Testis (tissue), 3 donors: ENCODE results near the gene ABCA3. TPM values are rescaled to one million over a fixed set of nuclear protein-coding genes. Genes with fewer than 3 reads are reported as not detected.
"Not testable (repeated sequence)": the region's sequence is repeated elsewhere in the genome, so short reads cannot be mapped to it uniquely, and the experiment has no call there.

Experiments used
- DNase-seq: peaks from one replicate; pipeline ENCODE4 v3.0.0-alpha.2; 2019
- H3K27ac ChIP-seq, 2 donors: fragments of 200-600 bp; sonication (generic); one replicate each; pipeline ENCODE4 v1.5.1; 2019
- H3K27me3 ChIP-seq: fragments of 200-600 bp; sonication (generic); one replicate; pipeline ENCODE4 v1.5.1; 2019
- H3K36me3 ChIP-seq: fragments of 200-600 bp; sonication (generic); one replicate; pipeline ENCODE4 v1.5.1; 2017; ENCODE audit warnings: low read depth; ENCODE audit errors: missing control alignments
- H3K4me1 ChIP-seq: fragments of 200-600 bp; sonication (generic); one replicate; pipeline ENCODE4 v1.5.1; 2019
- H3K4me3 ChIP-seq, 2 donors: fragments of 200-600 bp; sonication (generic); one replicate each; pipeline ENCODE4 v1.5.1; 2017 to 2019
- H3K9me3 ChIP-seq: fragments of 200-600 bp; sonication (generic); one replicate; pipeline ENCODE4 v1.5.1; 2017
- CTCF ChIP-seq, 3 experiments: fragments of 450-650 bp in 2 of 3; fragments of 200-600 bp in 1 of 3; sonication (generic) in 1 of 3; IDR thresholded peaks; one replicate each; pipeline ENCODE4 v1.5.1; 2016 to 2019; ENCODE audit warnings: antibody characterized with exemption in 3 of 3, mild to moderate bottlenecking in 2 of 3, moderate library complexity in 1 of 3
- POLR2A ChIP-seq: fragments of 450-650 bp; IDR thresholded peaks from one replicate; pipeline ENCODE4 v1.6.1; 2017; ENCODE audit warnings: antibody characterized with exemption, mild to moderate bottlenecking, moderate library complexity
- WGBS, 2 donors: methylation state at CpG; one replicate each; pipeline ENCODE4 v1.1.5; 2018; 5-methylcytosine and 5-hydroxymethylcytosine counted together
- intact Hi-C: fragments of 100-400 bp; cut with DNase I; formaldehyde crosslinking; loops from one replicate; pipeline ENCODE4 v1.15.1; 2023; ENCODE audit warnings: low total_unique reads
- polyA plus RNA-seq: library from polyadenylated mRNA; stranded (reverse); fragments of 350-450 nt; fragmentation: Illumina TruSeq; extraction: RNeasy Lipid Tissue Mini Kit (QIAGEN cat#74804); gene quantifications from one replicate; pipeline ENCODE4 v1.2.3, GENCODE V29; 2014; ENCODE audit warnings: low read depth, low replicate concordance; ENCODE audit not compliant: insufficient read depth
- total RNA-seq, 2 donors: library from RNA; depleted of rRNA; stranded (reverse); fragments of >200 nt; gene quantifications; one replicate each; pipeline ENCODE4 v1.2.3, GENCODE V29; 2016

ABCA3 gene
- total and polyA plus RNA-seq, 3 donors from 2014 or later: 24.5 to 38.1 (median 35.1) TPM

GRCh38 chr16:2271848-2272461 lies 68.6 kb downstream of the ABCA3 start:
- DNase-seq: no peak
- Histone ChIP-seq H3K4me1 (peaks cover 10% of the 10 kb centered on the region), H3K36me3 (no peaks in the 10 kb centered on the region), H3K4me3 (no peak overlapping the region), H3K27me3 (no peaks in the 10 kb centered on the region), H3K27ac (no peak overlapping the region), H3K9me3 (no peaks in the 10 kb centered on the region)
- TF ChIP-seq CTCF (IDR thresholded peaks at IDR 0.05) (no peak), POLR2A (no peak)
- intact Hi-C loops: no loop called here
- 82 to 100% methylated on average over 3 to 8 of the region's 14 CpGs for WGBS, 2 donors

- Histone ChIP-seq H3K9me3 (no peaks in the 10 kb centered on the region), H3K27me3 (no peaks in the 10 kb centered on the region), H3K27ac (no peak overlapping the region), H3K4me3 (no peak overlapping the region), H3K36me3 (no peaks in the 10 kb centered on the region), H3K4me1 (peaks cover 10% of the 10 kb centered on the region)
- 82 to 87% methylated on average over 13 to 15 of the region's 15 CpGs for WGBS, 2 donors
- intact Hi-C loops: no loop called here
- DNase-seq: no peak
- TF ChIP-seq CTCF (IDR thresholded peaks at IDR 0.05): no peak
- TF ChIP-seq POLR2A: no peak
These were observed 69.7 kb downstream of the ABCA3 start for GRCh38 chr16:2270588-2271470.

GRCh38 chr16:2270070-2270462 lies 70.5 kb downstream of the ABCA3 start:
- no peak overlapping the region for H3K27ac ChIP-seq
- H3K27me3 ChIP-seq: no peaks in the 10 kb centered on the region
- no peak for DNase-seq
- 82 to 87% methylated on average over 7 to 9 of the region's 9 CpGs for WGBS, 2 donors
- no peaks in the 10 kb centered on the region for H3K36me3 ChIP-seq
- peaks cover 10% of the 10 kb centered on the region for H3K4me1 ChIP-seq
- intact Hi-C loops: no loop called here
- no peaks in the 10 kb centered on the region for H3K9me3 ChIP-seq
- no peak for TF ChIP-seq CTCF (IDR thresholded peaks at IDR 0.05)
- no peak for TF ChIP-seq POLR2A
- H3K4me3 ChIP-seq: no peak overlapping the region

GRCh38 chr16:2267913-2268666 lies 72.4 kb downstream of the ABCA3 start, which contains the start of gene RNPS1:
Gene RNPS1, minus strand, starts transcription at chr16:2268126. Its CDS starts 3,483 bp downstream, at chr16:2264643.
- Histone ChIP-seq H3K27me3 (no peaks in the 10 kb centered on the region), H3K4me3 (peak within 1 kb of the TSS; percentile 67 to 85), H3K36me3 (no peaks in the 10 kb centered on the region), H3K4me1 (peaks cover 10% of the 10 kb centered on the region), H3K9me3 (no peaks in the 10 kb centered on the region), H3K27ac (peak within 1 kb of the TSS; percentile 84 to 95)
- WGBS, 2 donors: 1% methylated on average over 88 of the region's 88 CpGs; no CpG with 5 or more reads in 1 of the 2 donors
- peak; percentile 87 for TF ChIP-seq POLR2A
- TF ChIP-seq CTCF (IDR thresholded peaks at IDR 0.05): peak in 2 of 3 experiments; percentile 4 to 33
- DNase-seq: peak; percentile 95
- intact Hi-C loops: no loop called here

GRCh38 chr16:2267505-2267912 lies 73.0 kb downstream of the ABCA3 start:
- peak; percentile 28 for DNase-seq
- WGBS, 2 donors: 0% methylated on average over 15 to 35 of the region's 54 CpGs
- H3K9me3 ChIP-seq, intact Hi-C loops, H3K36me3 ChIP-seq, H3K4me1 ChIP-seq, H3K27me3 ChIP-seq: not testable (repeated sequence)
- peak overlapping the region; percentile 67 to 85 for H3K4me3 ChIP-seq
- peak overlapping the region; percentile 84 to 95 for H3K27ac ChIP-seq

GRCh38 chr16:2266887-2267286 lies 73.6 kb downstream of the ABCA3 start:
- peak overlapping the region; percentile 67 to 85 for H3K4me3 ChIP-seq
- H3K4me1 ChIP-seq, DNase-seq, H3K36me3 ChIP-seq, H3K9me3 ChIP-seq, H3K27me3 ChIP-seq, intact Hi-C loops: not testable (repeated sequence)
- 3 to 7% methylated on average over 9 to 12 of the region's 12 CpGs for WGBS, 2 donors
- H3K27ac ChIP-seq: peak overlapping the region in 1 of 2 donors; percentile 84

- H3K27ac ChIP-seq, intact Hi-C loops, H3K36me3 ChIP-seq, H3K4me1 ChIP-seq, H3K9me3 ChIP-seq, H3K4me3 ChIP-seq, DNase-seq, H3K27me3 ChIP-seq: not testable (repeated sequence)
- WGBS, 2 donors: 80 to 86% methylated on average over 14 of the region's 14 CpGs
These were observed 77.5 kb downstream of the ABCA3 start for GRCh38 chr16:2263026-2263425.
